ENCODE results near the gene CDC40.

- TF ChIP-seq SNAI2 (CRISPR knock-in tag; IDR thresholded peaks at IDR 0.05) = no peak
- no peak for TF ChIP-seq ZC3H10 (CRISPR knock-in tag; IDR thresholded peaks at IDR 0.05)
- no peak for TF ChIP-seq ARNTL (CRISPR knock-in tag; IDR thresholded peaks at IDR 0.05; ENCODE audit: borderline replicate concordance, low read depth)
- TF ChIP-seq CREB5 (CRISPR knock-in tag; IDR thresholded peaks at IDR 0.05; ENCODE audit: low read depth) = no peak
- TF ChIP-seq PATZ1 (CRISPR knock-in tag; IDR thresholded peaks at IDR 0.05; ENCODE audit: borderline replicate concordance) = no peak
- no peak for TF ChIP-seq TCF4 (CRISPR knock-in tag; IDR thresholded peaks at IDR 0.05; ENCODE audit: borderline replicate concordance)
- TF ChIP-seq CSRNP3 (CRISPR knock-in tag; IDR thresholded peaks at IDR 0.05) = no peak
- TF ChIP-seq GLIS3 (CRISPR knock-in tag; IDR thresholded peaks at IDR 0.05) = no peak
- no peak for TF ChIP-seq ESRRG (CRISPR knock-in tag; IDR thresholded peaks at IDR 0.05)
These were observed 89.4 kb downstream of the CDC40 start for GRCh38 chr6:110269623-110270022.

Data from SK-N-SH treated with all-trans-retinoic acid at 6 μM for 48 hours (cell line).